GM19240 (cell line): ENCODE measurements around the gene LARGE2.

Experiments used
- DNase-seq: peaks from one replicate; pipeline ENCODE4 v3.0.0; 2011; ENCODE audit warnings: low spot score; ENCODE audit not compliant: insufficient read length

LARGE2 gene

DNA sequence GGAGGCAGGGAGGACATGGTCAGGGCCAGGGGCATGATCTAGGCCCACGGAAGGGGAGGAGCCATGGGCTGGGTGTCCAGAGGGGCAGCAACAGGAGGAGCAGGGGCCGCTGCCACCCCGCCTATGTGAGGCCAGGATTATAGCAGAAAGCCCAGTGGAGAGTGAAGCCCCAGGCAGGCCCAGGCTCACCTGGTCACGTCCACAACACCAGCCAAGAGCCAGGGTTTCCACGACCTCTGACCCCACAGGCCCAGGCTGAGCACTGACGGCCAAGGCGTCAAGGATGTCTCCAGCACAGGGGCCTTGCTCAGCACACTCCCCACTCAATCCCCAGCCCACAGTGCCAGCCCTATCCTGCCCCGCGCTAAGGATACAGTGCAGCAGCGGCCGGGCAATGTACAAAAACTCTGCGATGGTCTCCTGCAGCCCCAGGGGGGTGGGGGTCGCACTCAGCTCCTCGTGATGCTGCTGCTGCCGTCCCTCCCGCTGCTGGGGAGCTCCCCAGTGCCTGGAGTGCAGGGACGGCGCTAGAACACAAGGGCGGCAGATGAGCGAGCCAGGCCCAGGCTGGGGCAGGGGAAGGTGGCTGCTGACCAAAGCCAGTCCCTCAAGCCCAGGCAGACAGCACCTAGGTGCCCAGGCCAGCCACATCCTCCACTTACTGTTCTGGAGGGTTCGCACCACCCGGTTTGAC lies 8.4 kb upstream of the LARGE2 start:
- no peak for DNase-seq

DNA sequence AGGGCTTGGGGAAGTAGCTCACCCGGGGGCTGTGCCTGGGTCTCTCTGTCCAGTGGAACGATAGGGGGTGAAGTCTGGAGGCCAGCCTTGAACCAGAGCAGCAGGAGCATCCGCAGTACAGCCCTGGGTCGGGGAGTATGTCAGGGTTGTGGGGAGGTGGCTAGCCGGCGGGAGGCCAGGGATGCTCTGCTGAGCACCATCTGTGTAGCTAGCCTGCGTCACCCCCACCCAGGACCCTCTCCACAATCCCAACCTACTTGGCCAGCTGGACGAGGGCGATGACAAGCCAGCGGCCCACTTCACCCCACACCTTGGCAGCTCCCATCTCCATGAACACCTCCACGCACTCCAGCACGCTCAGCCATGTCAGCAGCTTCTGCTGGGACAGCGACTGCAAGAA lies 7.0 kb upstream of the LARGE2 start:
- DNase-seq = no peak

DNA sequence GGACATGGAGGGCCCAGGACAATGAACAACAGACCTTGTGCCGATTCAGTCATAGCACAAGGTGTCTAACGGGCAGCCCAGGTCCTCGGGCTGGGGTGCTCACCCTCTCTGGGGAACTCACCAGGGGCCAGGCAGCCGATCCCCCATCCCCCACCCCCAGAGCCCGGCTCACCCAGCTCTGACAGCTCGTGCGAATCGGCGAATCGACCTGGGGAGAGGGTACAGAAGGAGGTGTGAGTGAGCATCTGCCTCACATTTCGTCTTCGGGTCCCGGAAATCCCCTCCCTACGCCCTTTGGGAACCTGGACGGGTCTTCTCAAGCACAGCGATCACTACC lies 5.2 kb upstream of the LARGE2 start:
- no peak for DNase-seq

DNA sequence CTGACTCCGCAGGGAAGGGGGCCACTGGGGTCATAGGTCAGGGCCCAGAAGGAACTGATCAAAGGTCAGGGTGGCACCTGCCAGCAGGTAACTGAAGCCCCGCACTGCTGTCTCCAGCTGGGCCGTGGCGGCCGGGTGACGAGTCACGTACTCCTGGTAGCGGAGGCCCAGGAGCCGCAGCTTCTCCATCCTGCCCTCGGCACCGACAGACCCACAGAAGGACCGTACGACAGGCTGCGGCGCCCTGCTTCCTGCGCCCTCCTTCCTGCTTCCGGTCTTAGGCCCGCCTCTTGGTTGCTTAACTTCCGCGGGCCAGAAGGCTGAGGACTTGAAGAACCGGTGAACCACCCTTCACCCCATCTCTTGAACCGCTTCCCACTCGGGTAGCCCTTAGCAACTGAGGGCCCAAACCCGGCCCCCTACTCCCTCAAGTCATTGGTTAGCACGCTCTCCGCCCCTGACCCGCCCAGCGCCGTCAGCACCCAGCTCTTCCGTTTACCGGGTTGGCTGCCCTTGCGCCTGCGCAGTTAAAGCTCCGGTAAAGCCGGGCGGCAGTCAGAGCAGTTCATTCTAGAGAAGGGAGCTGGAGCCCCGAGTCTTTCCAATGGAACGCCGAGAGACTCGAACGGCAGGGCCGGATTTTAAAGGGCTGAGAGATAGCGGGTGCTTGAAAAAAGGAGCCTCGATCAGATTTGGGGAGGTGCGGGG lies 4.7 kb upstream of the LARGE2 start, which contains the start of gene PEX16:
TSS of gene PEX16 (minus strand) at position 255 of the 708 bp plus-strand sequence. CDS start at position 189, 66 bp downstream.
- peak; percentile 99 for DNase-seq

DNA sequence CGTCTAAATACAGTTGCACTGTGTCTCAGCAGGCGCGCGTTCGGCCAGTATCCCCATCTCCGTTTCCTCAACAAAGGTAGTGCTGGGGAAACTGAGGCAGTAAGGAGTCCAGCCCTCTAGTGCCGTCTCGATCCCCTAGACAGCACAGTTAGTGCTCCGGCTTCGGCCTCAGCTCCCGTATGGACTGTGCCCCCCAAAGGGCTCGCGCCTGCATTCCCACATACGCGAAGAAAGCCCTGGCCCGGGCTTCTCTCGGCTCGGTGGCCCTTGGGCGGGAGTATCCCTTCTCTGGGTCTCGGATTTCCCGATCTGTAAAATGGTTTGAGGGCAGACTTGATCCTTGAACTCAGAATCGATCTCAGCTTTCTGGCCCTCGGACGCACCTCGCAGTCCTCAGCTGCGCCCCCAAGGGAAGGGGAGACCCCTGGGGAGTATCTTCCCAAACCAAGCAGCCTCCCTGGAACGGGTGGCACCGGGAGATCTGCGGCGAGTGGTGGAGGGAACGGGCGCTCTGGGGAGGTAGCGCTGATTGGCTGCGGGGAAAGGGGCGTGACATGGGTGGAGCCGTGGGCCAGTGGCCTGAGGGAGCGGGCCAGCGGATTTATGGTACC lies 4.0 kb upstream of the LARGE2 start:
- DNase-seq = peak; percentile 88

DNA sequence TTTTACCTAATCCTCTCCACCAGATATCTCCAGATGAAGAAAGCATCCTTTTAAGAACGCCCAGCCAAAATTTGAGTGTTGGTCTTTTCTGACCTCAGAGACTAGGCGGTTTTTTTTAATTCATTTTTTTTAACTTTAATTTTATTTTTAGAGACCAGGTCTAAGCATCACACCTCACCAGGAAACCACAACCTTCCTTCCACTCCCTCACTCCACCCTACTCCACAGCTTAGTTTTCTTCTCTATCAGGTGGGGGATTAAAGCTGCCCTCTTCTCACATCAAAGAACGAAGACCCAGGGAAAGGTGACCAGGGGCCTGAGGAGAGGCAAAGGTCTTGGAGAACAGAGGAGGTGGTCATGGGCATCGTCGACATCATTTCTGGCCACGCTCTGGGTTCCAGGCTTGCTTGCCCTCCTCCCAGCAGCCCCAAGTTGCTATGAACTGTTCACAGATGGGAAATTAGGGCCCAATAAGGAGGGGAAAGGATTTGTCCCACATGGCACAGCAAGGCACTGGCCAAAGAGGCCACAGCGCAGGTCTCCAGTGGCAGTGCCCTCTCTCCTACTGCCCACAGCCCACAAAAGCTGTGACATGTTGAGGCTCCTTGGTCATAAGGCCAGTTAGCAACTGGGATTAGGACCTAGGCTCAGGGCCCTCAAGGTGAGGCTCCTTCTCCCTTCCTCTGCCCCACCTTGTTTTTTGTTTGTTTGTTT lies 3.3 kb upstream of the LARGE2 start:
- no peak for DNase-seq

DNA sequence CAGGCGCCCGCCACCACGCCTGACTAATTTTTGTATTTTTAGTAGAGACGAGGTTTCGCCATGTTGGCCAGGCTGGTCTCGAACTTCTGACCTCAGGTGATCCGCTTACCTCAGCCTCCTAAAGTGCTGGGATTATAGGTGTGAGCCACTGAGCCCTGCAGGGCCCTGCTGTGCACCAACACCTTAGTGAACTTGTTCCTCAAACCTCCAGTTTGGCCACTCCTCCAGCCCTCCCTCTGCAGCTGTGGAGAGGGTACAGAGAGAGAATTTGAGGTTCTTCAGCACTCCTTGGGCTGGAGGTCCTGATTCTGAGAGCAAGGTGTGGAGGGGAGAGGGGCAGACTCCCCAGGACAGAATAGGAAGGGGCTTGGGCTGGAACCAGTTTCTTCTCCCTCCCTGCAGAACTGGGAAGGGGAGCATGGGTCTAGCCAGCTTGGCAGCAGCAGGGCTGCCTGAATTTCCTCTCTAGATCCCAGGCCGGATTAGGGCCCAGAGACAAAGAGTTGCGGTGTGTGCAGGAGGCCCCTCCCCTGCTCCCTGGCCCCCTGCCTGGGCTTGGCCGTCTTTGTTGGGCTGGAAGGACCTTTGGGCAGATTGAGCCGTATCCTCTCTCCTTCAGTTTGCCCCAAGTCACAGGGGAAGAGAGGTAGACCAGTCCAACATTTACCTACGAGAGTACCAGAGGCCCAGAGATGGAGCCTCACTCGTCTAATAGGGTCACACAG lies 2.5 kb upstream of the LARGE2 start:
- no peak for DNase-seq

DNA sequence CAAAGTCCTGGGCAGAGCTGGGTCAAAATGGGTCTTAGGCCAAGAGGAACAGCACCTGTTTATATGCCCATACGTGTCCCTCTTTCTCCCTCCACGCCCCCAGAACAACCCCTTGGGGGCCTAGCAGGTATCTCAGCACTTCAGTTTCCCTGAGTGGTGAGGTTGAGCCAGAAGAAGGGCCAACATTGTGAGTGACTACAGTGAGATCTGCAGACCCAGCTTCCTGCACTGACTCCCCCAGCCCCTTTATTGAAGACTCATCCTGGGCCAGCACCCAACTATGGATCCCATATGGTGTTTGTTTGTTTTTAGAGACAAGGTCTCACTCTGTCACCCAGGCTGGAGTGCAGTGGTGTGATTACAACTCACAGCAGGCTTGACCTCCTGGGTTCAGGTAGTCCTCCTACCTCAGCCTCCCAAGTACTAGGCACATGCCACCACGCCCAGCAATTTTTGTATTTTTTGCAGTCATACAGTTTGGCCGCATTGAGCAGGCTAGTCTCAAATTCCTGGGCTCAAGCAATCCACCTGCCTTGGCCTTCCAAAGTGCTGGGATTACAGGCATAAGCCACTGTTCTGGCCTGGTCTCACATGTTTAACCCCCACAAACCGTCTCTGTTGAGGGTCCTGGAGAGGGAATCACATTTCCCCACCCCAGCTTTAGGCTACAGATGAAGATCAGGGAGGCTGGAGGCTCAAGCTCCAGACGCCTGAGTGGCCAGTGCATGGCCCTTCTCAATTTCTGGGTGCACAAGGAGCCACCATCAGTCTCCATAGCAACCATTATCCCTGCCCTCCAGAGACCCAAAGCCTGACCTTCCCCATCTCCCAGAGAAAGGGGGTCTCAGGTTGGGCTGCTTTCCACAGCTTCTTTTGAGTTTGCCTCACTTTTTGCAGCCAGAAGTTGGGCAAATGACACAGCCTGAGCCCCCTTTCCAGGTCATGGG lies 1.7 kb upstream of the LARGE2 start:
- DNase-seq = no peak

DNA sequence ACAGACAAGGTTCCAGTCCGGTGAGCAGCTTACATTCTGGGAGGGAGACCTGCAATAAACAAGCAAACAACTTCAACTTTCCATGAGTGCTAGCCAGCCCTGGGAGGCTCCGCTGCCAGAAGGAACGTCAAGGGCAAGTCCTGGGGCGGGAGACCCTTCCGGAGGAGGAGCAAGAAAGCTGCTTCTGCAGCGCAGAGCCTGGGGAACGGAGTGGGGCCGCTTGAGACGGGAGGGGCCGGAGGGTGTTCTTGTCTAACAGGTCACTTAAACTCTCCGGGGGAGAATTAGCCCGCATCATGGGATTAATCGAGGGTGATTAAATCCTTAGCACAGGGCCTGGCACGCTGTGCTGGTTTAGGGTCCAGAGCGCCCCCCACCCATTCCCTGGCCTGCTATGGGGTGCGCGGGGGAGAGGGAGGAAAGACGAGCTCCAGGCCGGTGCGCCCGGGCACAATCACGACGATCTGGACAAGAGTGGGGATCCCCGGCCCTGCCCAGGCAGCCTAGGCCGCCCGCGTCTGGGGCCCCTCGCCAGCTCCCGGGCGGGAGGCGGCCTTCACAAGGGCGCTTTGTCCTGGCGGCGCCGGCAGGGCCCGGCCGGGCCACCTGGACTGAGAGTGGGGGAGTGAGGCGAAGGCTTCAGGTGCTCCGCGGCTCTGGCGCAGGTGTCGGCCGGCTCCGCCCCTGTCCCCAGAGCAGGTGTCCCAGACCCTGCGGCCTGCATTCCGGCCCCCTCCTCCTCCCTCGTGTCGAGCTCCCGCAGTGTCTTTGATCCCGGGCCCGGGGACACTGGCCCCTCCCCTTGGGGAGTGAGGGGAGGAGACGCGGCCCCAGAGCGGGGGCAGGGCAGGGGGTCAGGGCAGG lies 663 bp upstream of the LARGE2 start:
- no peak for DNase-seq

DNA sequence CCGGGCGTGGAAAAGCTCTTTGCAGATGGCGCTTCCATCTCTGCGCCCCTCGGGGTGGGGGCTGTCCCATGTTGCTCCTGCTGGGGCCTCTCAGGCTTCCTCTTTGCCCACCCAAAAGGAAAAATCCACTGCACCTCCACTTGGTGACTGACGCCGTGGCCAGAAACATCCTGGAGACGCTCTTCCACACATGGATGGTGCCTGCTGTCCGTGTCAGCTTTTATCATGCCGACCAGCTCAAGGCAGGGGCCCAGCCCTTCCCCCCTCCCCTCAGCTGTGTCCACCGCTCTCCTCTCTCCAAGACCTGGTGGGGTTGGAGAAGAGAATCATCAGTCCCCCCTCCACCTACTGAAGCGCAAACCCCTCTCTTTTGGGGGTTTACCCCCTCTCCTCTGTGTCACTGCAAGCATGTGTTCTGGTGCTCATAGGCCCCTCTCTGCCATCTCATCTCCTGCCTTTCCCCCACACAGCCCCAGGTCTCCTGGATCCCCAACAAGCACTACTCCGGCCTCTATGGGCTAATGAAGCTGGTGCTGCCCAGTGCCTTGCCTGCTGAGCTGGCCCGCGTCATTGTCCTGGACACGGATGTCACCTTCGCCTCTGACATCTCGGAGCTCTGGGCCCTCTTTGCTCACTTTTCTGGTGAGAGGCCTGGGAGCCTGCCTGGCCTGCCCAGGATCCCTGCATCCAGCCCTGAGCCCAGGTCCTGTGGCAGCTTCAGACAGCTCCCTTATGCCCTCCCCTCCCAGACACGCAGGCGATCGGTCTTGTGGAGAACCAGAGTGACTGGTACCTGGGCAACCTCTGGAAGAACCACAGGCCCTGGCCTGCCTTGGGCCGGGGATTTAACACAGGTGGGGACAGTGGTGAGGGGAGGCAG lies 1.8 kb downstream of the LARGE2 start:
- no peak for DNase-seq

DNA sequence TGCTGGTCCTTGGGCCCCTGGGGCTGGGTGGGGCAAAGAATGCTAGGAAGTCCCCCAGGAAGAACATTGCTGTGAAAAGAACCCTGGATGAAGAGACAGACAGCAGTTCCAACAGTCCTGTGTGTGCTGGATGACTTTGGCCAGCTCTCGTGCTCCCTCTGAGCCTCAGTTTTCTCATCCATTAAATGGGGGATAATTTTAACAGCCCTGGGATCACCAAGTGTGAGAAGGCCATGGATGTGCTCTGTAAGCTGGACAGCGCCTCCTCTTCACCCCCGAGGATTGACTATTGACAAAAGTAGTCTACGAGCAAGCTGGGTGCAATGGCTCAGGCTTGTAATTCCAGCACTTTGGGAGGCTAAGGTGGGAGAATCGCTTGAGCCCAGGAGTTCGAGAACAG lies 2.5 kb downstream of the LARGE2 start:
- no peak for DNase-seq

DNA sequence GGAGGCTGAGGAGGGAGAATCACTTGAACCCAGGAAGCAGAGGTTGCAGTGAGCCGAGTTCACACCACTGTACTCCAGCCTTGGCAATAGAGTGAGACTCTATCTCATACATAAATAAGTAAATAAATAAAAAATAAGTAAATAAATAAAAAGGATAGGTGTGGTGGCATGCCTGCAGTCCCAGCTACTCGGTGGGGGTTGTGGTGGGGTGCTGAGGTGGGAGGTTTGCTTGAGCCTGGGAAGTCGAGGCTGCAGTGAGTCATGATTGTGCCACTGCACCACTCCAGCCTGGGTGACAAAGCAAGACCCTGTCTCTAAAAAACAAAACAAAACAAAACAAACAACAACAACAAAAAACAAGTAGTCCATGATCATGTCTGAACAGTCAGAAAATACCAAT lies 3.1 kb downstream of the LARGE2 start:
- no peak for DNase-seq

DNA sequence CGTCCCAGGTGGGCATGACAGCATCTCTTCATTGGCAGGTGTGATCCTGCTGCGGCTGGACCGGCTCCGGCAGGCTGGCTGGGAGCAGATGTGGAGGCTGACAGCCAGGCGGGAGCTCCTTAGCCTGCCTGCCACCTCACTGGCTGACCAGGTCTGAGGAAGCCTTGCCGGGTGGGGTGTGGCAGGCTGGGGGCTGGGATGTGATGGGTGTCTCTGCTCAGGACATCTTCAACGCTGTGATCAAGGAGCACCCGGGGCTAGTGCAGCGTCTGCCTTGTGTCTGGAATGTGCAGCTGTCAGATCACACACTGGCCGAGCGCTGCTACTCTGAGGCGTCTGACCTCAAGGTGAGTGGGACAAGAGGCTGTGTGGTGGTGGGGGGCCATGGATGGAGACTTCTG lies 3.5 kb downstream of the LARGE2 start:
- DNase-seq = no peak

DNA sequence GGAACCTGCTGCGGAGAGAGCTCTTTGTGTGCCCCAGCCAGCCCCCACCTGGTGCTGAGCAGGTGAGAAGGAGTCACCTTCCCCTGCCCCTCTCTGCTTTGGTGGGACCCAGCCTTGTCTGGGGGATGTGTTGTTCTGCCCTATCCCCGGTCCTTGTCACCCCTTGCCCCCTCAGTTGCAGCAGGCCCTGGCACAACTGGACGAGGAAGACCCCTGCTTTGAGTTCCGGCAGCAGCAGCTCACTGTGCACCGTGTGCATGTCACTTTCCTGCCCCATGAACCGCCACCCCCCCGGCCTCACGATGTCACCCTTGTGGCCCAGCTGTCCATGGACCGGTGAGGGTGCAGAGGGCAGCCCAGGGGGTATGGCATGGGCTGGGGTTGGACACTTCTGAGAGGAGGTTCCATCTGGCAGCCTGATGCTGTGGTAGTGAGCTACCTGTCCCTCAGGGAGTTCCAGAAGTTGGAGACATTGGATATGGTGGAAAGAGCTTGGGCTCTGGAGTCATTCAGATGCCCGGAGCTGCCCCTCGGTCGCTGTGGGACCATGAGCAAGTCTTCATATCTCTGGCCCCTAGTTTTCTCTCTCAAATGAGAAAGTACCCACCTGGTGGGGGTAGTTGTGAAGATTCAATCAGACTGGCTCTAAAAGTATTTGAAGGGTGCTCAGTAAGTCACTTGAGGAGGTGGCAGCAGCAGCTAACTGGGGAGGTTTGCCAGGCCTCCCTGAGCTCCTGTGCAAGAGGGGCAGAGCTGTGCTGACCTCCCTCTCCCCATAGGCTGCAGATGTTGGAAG lies 4.3 kb downstream of the LARGE2 start:
- no peak for DNase-seq

DNA sequence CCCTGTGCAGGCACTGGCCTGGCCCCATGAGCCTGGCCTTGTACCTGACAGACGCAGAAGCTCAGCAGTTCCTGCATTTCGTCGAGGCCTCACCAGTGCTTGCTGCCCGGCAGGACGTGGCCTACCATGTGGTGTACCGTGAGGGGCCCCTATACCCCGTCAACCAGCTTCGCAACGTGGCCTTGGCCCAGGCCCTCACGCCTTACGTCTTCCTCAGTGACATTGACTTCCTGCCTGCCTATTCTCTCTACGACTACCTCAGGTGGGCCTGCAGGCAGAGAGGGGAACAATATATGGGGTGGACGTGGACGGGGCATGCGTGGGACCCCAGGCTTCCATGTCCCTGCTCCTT lies 4.9 kb downstream of the LARGE2 start:
- DNase-seq = no peak

DNA sequence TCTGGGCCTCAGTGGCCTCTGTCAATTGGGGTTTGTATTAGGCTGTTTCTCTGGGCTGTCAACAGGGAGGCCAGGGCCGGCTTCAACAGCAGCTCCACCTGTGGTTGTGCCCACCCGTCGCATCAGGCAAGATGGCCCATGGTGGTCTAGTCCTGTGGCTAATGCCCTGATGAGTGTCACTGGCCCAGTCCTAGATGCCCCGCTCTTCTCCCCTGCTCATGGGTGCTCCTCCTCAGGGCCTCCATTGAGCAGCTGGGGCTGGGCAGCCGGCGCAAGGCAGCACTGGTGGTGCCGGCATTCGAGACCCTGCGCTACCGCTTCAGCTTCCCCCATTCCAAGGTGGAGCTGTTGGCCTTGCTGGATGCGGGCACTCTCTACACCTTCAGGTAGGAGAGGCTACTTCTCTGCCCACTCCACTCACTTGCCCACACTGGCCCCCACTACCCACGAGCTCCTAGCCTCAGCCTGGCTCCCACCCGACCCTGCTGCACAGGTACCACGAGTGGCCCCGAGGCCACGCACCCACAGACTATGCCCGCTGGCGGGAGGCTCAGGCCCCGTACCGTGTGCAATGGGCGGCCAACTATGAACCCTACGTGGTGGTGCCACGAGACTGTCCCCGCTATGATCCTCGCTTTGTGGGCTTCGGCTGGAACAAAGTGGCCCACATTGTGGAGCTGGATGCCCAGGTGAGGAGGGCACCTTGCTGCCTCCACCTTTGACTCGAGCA lies 5.4 kb downstream of the LARGE2 start:
- DNase-seq = no peak
